ENCODE measurements around the gene HNRNPD. TPM values are rescaled to one million over a fixed set of nuclear protein-coding genes. Genes with fewer than 3 reads are reported as not detected.

The HNRNPD gene
- total and polyA plus RNA-seq, 2 experiments from 2014 or later, result 245 to 768 TPM

GRCh38 chr4:82419451-82419850, 45.7 kb upstream of the HNRNPD start:
- Mint-ChIP-seq H3K27me3 (ENCODE audit: insufficient read depth, low read depth, poor library complexity) (peaks cover 6% of the 10 kb centered on the region), H3K27ac (no peak overlapping the region), H3K36me3 (ENCODE audit: low read depth) (peaks cover 20% of the 10 kb centered on the region), H3K4me1 (peaks cover 5% of the 10 kb centered on the region), H3K4me3 (no peak overlapping the region), H3K9me3 (peaks cover 6% of the 10 kb centered on the region; the same call in 2 of the 3 replicates)
- TF ChIP-seq CTCF (conservative IDR thresholded peaks at IDR 0.05; ENCODE audit: low read depth in 2 of 2) (no peak), EZH2phosphoT487 (IDR thresholded peaks at IDR 0.05; ENCODE audit: unreplicated experiment) (no peak), JUNB (IDR thresholded peaks at IDR 0.05; ENCODE audit: unreplicated experiment) (no peak), EZH2 (IDR thresholded peaks at IDR 0.05; ENCODE audit: low read depth, unreplicated experiment) (no peak), ZNF114 (CRISPR knock-in tag; IDR thresholded peaks at IDR 0.05) (no peak), POLR2AphosphoS5 (IDR thresholded peaks at IDR 0.05; ENCODE audit: low read depth) (no peak), ZNF331 (CRISPR knock-in tag; IDR thresholded peaks at IDR 0.05; ENCODE audit: low read depth) (no peak), NANOG (IDR thresholded peaks at IDR 0.05; ENCODE audit: borderline replicate concordance) (no peak), ZNF462 (CRISPR knock-in tag; IDR thresholded peaks at IDR 0.05) (no peak), ETS1 (IDR thresholded peaks at IDR 0.05) (no peak)
- Histone ChIP-seq H2AFZ (no peak overlapping the region), H3K9me2 (ENCODE audit: insufficient read depth) (no peaks in the 10 kb centered on the region; the same call in none of the 2 replicates), H4K20me1 (replicated peaks; ENCODE audit: insufficient read depth) (0 out of 2 replicates have a peak, but pooled peaks cover under 1% of the 10 kb centered on the region), H3K79me2 (replicated peaks; ENCODE audit: insufficient read depth) (no peaks in the 10 kb centered on the region), H3K4me1 (ENCODE audit: insufficient read depth) (no peaks in the 10 kb centered on the region), H3K27me3 (ENCODE audit: insufficient read depth) (no peaks in the 10 kb centered on the region), H3K36me3 (ENCODE audit: insufficient read depth) (peaks cover 8% of the 10 kb centered on the region; the same call in 1 of the 2 replicates), H3K4me3 (no peak overlapping the region), H3K27ac (ENCODE audit: low read depth) (no peak overlapping the region), H3F3A (replicated peaks; ENCODE audit: low read depth) (peaks cover 25% of the 10 kb centered on the region), H3K4me2 (no peak overlapping the region)
- DNase-seq (ENCODE audit: low spot score), result no peak
- ATAC-seq, result no peak

Measured in GM23338 (cell line).